CD14-positive monocyte (primary cell): ENCODE results near the gene GGA3. TPM values are rescaled to one million over a fixed set of nuclear protein-coding genes. Genes with fewer than 3 reads are reported as not detected.
A peak's percentile ranks its signal among the peaks of the same experiment; 100 is the strongest.

Source experiments
- DNase-seq, 3 donors: peaks; one replicate each; pipeline ENCODE4 v3.0.0-alpha.2; 2011 to 2022
- H2AFZ ChIP-seq: 2 replicates; pipeline ENCODE4 v1.6.0; 2012; ENCODE audit warnings: mild to moderate bottlenecking, low read depth, low read length, inconsistent platforms; ENCODE audit not compliant: insufficient read depth, poor library complexity, severe bottlenecking
- H3K27ac ChIP-seq, 2 donors: 1 replicate in 1 of 2; 2 replicates in 1 of 2; pipeline ENCODE4 v1.5.1; 2012 to 2013; ENCODE audit warnings: low read length in 2 of 2, control low read depth in 1 of 2, inconsistent platforms in 1 of 2, low read depth in 1 of 2, mild to moderate bottlenecking in 1 of 2
- H3K27me3 ChIP-seq, 2 donors: one replicate each; pipeline versions ENCODE4 v1.6.0 to v1.6.1; 2011 to 2013; ENCODE audit warnings: low read length in 2 of 2; ENCODE audit not compliant: control insufficient read depth in 2 of 2, insufficient read depth in 2 of 2
- H3K36me3 ChIP-seq, 2 donors: replicated peaks in 1 of 2; 1 replicate in 1 of 2; 2 replicates in 1 of 2; pipeline versions ENCODE4 v1.5.1 to v1.6.1; 2012 to 2013; ENCODE audit warnings: low read length in 2 of 2, control low read depth in 1 of 2, inconsistent platforms in 1 of 2, mild to moderate bottlenecking in 1 of 2; ENCODE audit not compliant: insufficient read depth in 2 of 2, control insufficient read depth in 1 of 2
- H3K4me1 ChIP-seq, 2 donors: 1 replicate in 1 of 2; 2 replicates in 1 of 2; pipeline versions ENCODE4 v1.5.1 to v1.6.1; 2012 to 2013; ENCODE audit warnings: low read length in 2 of 2, control low read depth in 1 of 2, inconsistent platforms in 1 of 2, mild to moderate bottlenecking in 1 of 2, moderate library complexity in 1 of 2; ENCODE audit not compliant: insufficient read depth in 2 of 2, control insufficient read depth in 1 of 2
- H3K4me2 ChIP-seq: replicated peaks from 2 replicates; pipeline ENCODE3; 2012; ENCODE audit warnings: low read length, moderate library complexity, mild to moderate bottlenecking; ENCODE audit not compliant: poor library complexity, severe bottlenecking; ENCODE audit errors: extremely low read depth
- H3K4me3 ChIP-seq, 3 experiments: fragments of 200-600 bp in 1 of 3; sonication (generic) in 1 of 3; replicated peaks in 1 of 3; 1 replicate in 2 of 3; 2 replicates in 1 of 3; pipeline ENCODE4 v1.5.1; 2011 to 2013; ENCODE audit warnings: low read length in 3 of 3, mild to moderate bottlenecking in 3 of 3, control low read depth in 2 of 3, low read depth in 2 of 3, inconsistent platforms in 1 of 3, moderate library complexity in 1 of 3
- H3K79me2 ChIP-seq: 2 replicates; pipeline ENCODE4 v1.6.0; 2012; ENCODE audit warnings: mild to moderate bottlenecking, control low read depth, inconsistent platforms, low read length, moderate library complexity; ENCODE audit not compliant: insufficient read depth
- H3K9ac ChIP-seq: 2 replicates; pipeline ENCODE4 v1.6.0; 2017; ENCODE audit warnings: low read length, mild to moderate bottlenecking; ENCODE audit not compliant: insufficient read depth, poor library complexity, severe bottlenecking
- H3K9me3 ChIP-seq, 2 donors: replicated peaks in 1 of 2; 1 replicate in 1 of 2; 2 replicates in 1 of 2; pipeline versions ENCODE4 v1.5.1 to v1.6.1; 2012 to 2013; ENCODE audit warnings: low read length in 2 of 2, control low read depth in 1 of 2; ENCODE audit not compliant: control insufficient read depth in 1 of 2, insufficient read depth in 1 of 2
- H4K20me1 ChIP-seq: 2 replicates; pipeline ENCODE4 v1.6.0; 2012; ENCODE audit warnings: mild to moderate bottlenecking, low read length, control low read depth, moderate library complexity; ENCODE audit not compliant: insufficient read depth
- H3K27ac Mint-ChIP-seq, 7 donors: one replicate each; pipeline ENCODE4 v1.8.0; 2020; ENCODE audit warnings: mild to moderate bottlenecking in 7 of 7, mixed read lengths in 7 of 7, moderate library complexity in 6 of 7, inconsistent platforms in 2 of 7
- H3K27me3 Mint-ChIP-seq, 3 donors: one replicate each; pipeline ENCODE4 v1.8.0; 2021 to 2022; ENCODE audit warnings: low read depth in 3 of 3, mild to moderate bottlenecking in 3 of 3, mixed read lengths in 3 of 3, moderate library complexity in 3 of 3, inconsistent platforms in 1 of 3
- H3K36me3 Mint-ChIP-seq, 2 donors: one replicate each; pipeline ENCODE4 v1.8.0; 2020; ENCODE audit warnings: mixed read lengths in 2 of 2, inconsistent platforms in 1 of 2, mild to moderate bottlenecking in 1 of 2
- H3K4me1 Mint-ChIP-seq: one replicate; pipeline ENCODE4 v1.8.0; 2020; ENCODE audit warnings: mild to moderate bottlenecking, mixed read lengths
- H3K4me3 Mint-ChIP-seq, 2 donors: one replicate each; pipeline ENCODE4 v1.8.0; 2020; ENCODE audit warnings: mild to moderate bottlenecking in 2 of 2, mixed read lengths in 2 of 2, moderate library complexity in 1 of 2
- H3K9me3 Mint-ChIP-seq, 7 donors: one replicate each; pipeline ENCODE4 v1.8.0; 2020 to 2022; ENCODE audit warnings: mixed read lengths in 7 of 7, mild to moderate bottlenecking in 6 of 7, moderate library complexity in 6 of 7, inconsistent platforms in 2 of 7
- WGBS: methylation state at CpG from one replicate; pipeline ENCODE4 v1.1.5; 2013; ENCODE audit warnings: missing lambda C conversion rate; ENCODE audit not compliant: insufficient coverage; 5-methylcytosine and 5-hydroxymethylcytosine counted together
- intact Hi-C, 2 donors: fragments of 100-400 bp; cut with micrococcal nuclease; formaldehyde crosslinking; loops; one replicate each; pipeline versions ENCODE4 v1.15.0 to v1.15.1; 2023
- polyA plus RNA-seq, 3 donors: library from polyadenylated mRNA; depleted of rRNA in 1 of 3; unstranded in 2 of 3; stranded (reverse) in 1 of 3; fragments of 300-500 nt in 2 of 3; fragments of >200 nt in 1 of 3; fragmentation: Illumina TruSeq in 2 of 3; gene quantifications; 1 replicate in 2 of 3; 2 replicates in 1 of 3; pipeline ENCODE4 v1.2.3, GENCODE V29; 2012 to 2021
- TF ChIP-seq, protein P1 (sequence below): fragments of 200-600 bp; IDR thresholded peaks from one replicate; pipeline ENCODE4 v1.8.0; 2022; ENCODE audit warnings: antibody characterized with exemption, mild to moderate bottlenecking

GGA3 gene
- polyA plus RNA-seq, 3 donors, result 4.3 to 162 (median 15.7) TPM

DNA sequence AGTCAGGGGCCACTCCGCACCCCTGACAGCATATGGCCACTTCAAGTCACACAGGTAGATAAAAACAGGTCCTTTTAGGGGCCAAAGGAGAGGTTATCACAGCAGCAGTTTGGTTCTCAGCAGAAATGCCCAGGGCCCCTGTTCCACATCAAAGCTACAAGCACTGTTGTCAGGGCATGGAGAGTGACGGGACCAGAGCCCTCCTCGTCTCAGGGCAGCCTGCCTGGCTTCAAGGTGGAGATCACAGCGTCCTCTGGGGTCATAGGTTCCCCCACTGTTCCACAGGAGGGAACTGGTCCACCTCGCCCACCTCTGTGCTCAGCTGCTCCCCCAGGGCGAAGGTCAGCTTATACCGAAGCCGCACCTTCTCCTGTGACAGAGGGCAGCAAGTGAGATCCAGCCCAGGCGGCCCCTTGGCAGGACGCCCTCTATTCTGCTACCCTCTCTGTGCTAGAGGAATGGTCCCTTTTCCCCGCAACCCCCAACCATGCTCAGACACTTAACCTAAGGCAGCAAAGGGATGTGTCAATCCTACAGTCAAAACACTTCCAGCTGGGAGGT, 23.3 kb downstream of the GGA3 start:
- Histone ChIP-seq H3K4me3 (no peak overlapping the region), H4K20me1 (peaks cover 65% of the 10 kb centered on the region), H3K4me2 (no peak overlapping the region), H3K4me1 (peaks cover 13 to 15% of the 10 kb centered on the region in 2 donors), H3K9ac (no peak overlapping the region), H3K27ac (no peak overlapping the region), H3K36me3 (peaks cover 86 to 94% of the 10 kb centered on the region in 2 donors), H2AFZ (no peak overlapping the region), H3K79me2 (peaks cover 22% of the 10 kb centered on the region), H3K9me3 (no peaks in the 10 kb centered on the region), H3K27me3 (no peaks in the 10 kb centered on the region)
- TF ChIP-seq, protein P1, sequence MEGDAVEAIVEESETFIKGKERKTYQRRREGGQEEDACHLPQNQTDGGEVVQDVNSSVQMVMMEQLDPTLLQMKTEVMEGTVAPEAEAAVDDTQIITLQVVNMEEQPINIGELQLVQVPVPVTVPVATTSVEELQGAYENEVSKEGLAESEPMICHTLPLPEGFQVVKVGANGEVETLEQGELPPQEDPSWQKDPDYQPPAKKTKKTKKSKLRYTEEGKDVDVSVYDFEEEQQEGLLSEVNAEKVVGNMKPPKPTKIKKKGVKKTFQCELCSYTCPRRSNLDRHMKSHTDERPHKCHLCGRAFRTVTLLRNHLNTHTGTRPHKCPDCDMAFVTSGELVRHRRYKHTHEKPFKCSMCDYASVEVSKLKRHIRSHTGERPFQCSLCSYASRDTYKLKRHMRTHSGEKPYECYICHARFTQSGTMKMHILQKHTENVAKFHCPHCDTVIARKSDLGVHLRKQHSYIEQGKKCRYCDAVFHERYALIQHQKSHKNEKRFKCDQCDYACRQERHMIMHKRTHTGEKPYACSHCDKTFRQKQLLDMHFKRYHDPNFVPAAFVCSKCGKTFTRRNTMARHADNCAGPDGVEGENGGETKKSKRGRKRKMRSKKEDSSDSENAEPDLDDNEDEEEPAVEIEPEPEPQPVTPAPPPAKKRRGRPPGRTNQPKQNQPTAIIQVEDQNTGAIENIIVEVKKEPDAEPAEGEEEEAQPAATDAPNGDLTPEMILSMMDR, result no peak
- 96% methylated on average over 9 of the region's 11 CpGs for WGBS
- Mint-ChIP-seq H3K4me3 (no peak overlapping the region), H3K36me3 (peaks cover 77 to 99% of the 10 kb centered on the region in 2 donors), H3K9me3 (no peaks in the 10 kb centered on the region), H3K27ac (peak overlapping the region in 1 of 7 donors; percentile 66), H3K27me3 (peaks cover 0 to 3% (median 0%) of the 10 kb centered on the region in 3 donors), H3K4me1 (peaks cover 21% of the 10 kb centered on the region)
- intact Hi-C loops, result no loop called here
- DNase-seq, result no peak

DNA sequence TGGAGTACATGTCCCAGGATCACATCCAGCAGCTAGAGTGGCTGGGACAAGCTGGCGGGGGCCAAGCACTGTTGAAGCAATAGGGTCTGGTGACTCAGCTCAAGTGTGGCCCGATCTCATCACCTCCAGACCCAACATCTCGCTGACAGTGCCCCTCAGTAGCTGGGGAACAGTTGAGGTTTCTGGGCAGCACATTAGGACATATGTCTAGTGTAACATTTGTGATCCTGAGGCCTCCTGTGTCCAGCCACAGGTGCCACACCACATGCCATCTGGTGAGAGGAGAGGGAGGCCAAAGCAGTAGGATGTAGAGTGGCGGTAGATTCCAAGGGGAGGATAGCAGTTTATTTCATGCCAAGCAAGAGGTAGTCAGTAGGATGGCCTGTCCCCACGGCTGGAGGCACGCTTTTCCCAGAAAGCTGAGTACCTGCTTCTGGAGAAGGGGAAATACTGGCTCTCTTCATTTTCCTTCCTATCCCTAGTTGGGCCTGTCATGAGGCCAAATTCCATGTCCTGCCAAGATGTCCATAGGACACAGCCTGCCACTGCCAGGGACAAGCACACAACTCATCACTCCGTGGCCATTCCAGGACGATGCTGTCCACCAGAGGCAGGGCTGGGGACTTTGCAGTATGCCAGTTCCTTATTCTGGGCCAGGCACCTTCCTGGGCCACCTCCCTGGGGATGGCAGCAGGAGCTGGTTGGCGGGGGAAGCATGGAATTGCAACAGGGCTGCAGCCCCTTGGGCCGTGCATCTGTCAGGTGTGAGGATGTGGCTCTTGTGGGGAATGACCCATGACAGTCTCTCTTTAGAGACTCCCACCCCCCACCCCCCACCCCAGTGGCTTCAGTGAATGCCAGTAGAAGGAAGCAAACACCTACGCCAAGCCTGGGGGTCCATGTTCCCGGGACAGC, 24.0 kb downstream of the GGA3 start:
- DNase-seq, result no peak
- Mint-ChIP-seq H3K27me3 (peaks cover 0 to 3% (median 0%) of the 10 kb centered on the region in 3 donors), H3K9me3 (no peaks in the 10 kb centered on the region), H3K36me3 (peaks cover 77 to 99% of the 10 kb centered on the region in 2 donors), H3K4me3 (no peak overlapping the region), H3K4me1 (peaks cover 14% of the 10 kb centered on the region), H3K27ac (peak overlapping the region in 3 of 7 donors; percentile 28 to 73 (median 66))
- Histone ChIP-seq H3K9me3 (no peaks in the 10 kb centered on the region), H3K36me3 (peaks cover 86 to 94% of the 10 kb centered on the region in 2 donors), H3K79me2 (peaks cover 22% of the 10 kb centered on the region), H3K4me2 (no peak overlapping the region), H3K9ac (no peak overlapping the region), H3K4me3 (no peak overlapping the region), H4K20me1 (peaks cover 58% of the 10 kb centered on the region), H3K4me1 (peaks cover 6 to 7% of the 10 kb centered on the region in 2 donors), H3K27me3 (no peaks in the 10 kb centered on the region), H3K27ac (peak overlapping the region in 1 of 2 donors; percentile 36), H2AFZ (no peak overlapping the region)
- intact Hi-C loops, result no loop called here
- WGBS, result 91% methylated on average over 5 of the region's 12 CpGs
- TF ChIP-seq, protein P1, result no peak
